Activated CD4-positive, alpha-beta T cell treated with anti-CD3 and anti-CD28 coated beads for 4 hours (primary cell): Measurements from ENCODE around the gene ZCCHC17.
"Not testable (repeated sequence)": the region's sequence is repeated elsewhere in the genome, so short reads cannot be mapped to it uniquely, and the experiment has no call there.

Experiments
- DNase-seq, 2 donors: peaks; one replicate each; pipeline ENCODE4 v3.0.0-alpha.2; 2020

ZCCHC17 gene

DNA sequence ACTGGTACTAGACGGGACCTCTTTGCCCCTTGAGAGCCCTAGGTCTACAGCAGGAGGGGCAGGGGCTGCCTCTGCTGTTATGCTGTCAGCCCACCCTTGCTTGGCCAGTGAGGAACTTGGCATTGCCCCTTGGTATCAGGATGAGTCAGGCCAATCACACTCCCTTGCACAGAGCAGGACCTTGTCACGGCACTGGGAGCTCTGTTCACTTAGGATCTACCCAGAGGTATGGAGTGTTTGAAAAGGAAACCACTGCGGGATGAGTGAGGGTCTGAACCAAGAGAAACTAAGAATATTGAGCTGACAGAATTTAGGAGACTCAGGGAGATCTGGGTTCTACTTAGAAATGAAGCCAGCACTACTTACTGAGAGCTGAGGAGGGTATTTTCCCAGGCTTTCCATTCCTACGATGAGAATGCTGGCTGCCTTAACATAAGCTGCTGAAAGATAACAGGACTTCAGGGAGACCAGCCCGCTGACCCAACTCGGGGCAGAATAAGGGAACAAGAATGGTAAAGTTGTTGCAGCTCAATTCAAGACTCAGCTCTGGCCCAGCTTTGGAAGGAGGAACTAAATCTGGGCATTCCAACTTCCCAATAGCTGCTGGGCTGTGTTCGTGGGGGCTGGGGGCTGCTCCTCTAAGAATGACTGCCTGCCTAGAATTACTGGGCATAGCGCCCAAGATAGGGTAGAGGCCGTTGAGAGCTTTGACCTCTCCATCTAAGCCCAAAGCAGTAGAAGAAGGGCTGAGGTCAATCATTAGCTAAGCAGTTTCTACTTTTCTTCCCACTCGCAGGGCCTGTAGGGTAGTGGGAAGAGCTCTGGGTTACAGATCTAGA is 74.5 kb downstream of the ZCCHC17 start:
- DNase-seq: no peak

DNA sequence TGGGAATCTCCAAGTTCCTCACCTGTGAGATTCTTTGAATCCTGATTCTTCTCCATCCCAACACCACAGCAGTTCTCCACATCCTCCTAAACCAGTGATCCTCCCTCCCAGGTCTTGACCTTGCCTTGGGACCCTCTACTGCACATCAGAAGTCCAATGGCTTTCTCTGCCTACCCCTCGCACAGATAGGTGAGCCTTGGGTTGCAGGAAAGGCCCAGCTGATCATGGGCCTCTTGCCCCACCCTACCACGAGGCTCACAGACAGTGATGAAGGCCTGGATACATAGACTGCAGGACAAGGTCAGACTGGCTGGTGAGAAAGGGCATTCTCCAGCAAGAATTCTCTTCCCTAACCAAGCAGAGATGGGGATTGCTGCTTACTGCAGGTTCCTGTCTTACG is 75.2 kb downstream of the ZCCHC17 start:
- DNase-seq: no peak

DNA sequence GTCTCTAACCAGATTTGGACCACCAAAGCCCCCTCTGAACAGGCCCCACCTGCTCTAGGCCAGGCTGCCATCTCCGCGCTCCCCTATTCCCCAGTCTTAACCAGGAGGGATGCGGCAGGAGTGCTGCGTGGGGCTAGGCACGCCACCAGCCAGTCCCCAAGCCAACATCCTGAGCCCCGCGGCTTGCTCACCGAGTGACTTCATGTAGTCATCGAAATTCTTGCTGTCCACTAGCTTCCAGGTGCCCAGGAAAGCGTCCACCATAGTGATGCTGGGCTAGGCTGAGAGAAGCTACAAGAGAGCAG is 75.9 kb downstream of the ZCCHC17 start:
- DNase-seq: no peak

DNA sequence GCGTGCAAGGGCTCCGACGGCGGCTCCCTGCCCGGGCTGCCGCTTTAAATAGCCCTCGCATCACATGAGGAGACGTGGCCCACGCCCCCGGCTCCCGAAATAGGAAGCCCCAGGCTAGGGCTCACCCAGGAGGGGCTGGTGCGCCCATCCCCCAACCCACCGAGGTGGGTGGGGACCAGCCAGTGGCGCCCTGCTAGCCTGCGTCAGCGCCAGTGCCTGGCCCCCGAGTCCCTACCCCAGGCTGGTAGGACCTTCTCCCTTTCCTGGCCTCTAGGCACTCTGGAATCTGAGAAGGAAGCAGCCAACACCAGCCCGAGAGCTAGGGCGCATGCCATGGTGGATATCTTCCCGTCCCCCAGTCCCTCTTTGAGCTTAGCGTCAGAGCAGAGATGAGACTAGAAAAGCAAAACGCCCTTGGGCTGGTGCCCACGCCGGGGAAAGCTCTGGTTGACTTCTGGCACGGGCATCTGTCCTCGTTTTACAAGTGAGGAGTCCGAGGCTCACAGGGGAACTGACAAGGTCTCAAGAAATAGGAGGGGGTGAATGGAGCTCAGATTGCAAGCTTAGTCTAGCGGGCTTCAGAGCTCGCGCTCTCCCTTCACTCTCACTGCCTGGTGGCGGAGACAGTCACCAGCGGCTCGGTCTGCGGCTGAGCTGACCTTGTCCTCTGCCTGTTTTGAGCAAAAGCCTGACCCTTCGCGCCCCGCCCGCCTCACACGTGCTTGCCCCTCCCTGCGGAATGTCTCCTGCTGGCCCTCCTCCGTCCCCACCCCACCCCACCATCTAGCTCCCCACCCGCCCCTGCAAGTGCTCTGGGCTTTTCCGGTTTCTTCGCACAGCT is 76.4 kb downstream of the ZCCHC17 start, which contains the start of gene FABP3:
TSS of gene FABP3 (minus strand) at position 21 of the 841 bp plus-strand sequence. CDS start 62 bp downstream, outside the sequence.
- DNase-seq: no peak

DNA sequence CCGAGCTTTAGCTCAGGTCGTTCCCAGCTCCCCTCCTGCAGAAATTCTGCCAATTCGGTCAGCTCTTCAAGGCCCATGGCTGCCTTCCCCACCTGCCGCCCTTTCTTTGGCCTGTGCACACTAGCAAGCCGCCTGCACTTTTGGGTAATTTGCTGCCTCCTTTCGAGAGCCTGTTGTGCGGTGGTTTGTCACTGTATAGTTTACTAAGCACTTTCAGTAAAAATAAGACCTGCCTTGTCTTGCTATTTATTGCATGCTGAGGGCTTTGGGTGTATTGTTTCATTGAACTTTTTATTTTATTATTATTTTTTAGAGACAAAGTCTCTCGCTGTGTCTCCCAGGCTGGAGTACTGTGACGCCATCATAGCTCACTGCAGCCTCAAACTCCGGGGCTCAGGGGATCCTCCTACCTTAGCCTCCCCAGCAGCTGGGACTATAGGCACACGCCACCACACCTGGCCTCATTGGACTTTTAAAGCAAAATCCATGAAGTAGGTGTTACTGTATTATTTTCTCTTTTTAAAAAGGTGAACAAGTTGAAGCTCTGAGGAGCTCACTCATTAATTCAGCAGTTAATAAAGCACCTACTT is 77.2 kb downstream of the ZCCHC17 start:
- DNase-seq: no peak

DNA sequence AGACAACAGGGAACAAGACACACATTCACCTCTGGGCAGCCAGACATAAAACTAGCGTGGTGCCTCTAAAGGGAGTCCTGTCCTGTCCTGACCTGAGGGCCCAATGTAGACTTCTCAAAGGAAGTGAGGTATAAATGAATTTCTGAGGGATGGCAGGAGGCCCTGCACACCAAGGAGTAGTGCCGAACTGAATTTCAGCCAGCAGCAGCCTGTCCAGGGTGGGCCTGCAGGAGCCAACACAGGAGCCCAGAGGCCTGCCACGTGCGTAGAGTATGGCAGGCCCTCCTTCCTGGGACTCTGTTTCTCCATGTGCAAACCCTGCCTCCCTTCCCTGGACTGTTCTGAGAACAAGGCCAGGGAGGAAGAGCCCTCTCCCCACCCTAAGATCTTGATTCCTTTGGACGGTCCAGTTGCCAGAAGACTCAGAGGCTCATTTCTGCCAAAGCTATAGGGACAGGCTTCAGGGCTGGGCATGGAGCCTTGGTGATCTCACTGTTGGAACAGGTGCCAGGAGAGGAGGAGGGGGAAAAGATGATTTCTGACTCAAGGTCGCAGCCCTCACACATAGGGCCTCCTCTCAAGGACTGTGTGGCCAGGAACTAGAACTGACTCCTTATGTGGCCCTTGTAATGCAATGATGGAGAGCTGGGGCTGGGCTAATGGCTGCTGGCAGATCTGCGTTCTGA is 77.8 kb downstream of the ZCCHC17 start:
- DNase-seq: no peak

DNA sequence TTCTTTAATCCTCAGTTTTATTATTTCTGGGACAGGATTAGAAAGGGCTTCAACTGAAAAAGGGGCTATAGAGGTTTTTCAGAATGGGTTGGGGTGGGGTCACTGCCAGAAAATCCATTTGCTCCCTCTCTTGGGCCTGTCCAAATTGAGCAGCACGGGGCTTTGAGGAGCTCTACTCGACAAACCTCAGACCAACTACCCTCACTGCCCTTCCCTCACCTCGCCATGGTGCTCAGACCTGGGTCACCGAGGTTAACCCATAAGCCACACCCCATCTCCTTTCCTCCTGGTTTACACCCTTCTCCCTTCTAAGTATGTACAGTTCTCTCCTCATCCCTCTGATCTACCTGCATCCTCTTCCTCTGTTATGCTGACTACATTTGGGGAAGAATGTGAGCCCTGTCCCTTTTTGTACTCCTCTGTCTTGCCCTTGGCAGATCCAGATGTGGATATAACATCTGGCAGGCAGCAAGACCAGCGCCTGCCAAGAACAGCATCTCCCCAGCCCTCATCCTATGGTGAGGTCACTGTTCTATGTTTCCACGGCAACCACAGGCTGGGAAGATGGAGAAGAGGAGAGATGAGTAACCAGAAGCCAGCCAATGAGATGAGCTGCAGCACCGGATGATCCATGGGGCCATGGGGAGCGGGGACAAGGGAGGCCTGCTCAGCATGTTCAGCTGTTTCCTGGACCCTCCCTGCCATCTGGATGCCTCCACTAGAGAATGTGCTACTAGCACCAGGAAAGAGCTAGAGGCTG is 79.7 kb downstream of the ZCCHC17 start:
- DNase-seq: no peak

DNA sequence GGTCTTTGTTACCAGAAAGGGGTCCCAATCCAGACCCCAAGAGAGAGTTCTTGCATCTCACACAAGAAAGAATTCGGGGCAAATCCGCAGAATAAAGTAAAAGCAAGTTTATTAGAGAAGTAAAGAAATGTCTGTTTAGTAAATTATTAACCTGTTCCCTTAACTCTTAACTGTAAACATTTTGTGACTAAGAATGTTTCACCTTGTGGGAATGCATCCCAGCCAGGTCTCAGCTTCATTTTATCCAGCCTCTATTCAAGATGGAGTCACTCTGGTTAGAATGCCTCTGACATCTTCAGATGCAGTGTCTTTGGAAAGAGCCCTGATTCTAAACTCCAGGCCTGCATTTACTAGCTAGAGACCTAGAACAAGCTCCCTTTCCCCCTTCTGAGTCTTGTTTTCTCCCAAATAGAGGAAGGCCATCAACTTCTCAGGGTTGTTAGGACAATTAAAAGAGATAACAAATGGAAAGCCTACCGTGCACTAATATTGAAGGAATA is 80.6 kb downstream of the ZCCHC17 start:
- DNase-seq: no peak

DNA sequence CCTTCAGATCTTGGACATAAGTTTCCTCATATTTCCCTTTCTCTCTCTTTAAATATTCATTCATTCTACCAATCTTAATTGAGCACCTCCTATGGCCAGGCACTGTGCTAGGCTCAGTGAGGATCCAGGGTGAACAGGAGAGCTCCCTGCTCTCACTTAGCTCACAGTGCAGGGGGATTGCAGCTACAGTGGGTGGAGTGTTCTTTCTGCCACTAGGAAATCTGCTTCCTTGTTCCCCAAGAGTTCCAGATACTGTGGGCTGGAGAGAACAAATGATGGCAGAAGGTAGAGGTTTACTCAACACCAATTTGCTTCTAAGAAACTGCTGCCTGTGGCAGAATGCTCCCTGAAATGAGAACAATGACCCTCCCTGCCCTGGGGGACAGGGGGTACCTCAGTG is 81.2 kb downstream of the ZCCHC17 start:
- DNase-seq: no peak

DNA sequence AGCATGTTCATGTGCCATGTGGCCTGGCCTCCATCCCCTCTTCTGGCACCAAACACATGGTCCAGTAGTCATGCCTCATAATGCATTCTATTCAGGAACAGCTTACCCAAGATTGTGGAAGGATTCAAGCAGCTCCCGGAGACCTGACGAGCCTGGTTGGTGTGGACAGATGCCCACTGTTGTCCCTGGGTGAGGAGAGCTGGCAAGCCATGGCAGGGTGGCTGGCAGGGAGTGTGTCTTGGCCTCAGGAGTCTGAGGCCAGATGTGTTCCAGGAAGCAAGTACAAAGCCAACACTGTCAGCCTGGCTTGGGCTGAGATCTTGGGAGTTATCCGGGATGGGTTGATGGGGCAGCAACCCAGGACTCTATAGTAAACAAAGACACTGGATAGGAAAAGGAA is 83.3 kb downstream of the ZCCHC17 start:
- no peak for DNase-seq

DNA sequence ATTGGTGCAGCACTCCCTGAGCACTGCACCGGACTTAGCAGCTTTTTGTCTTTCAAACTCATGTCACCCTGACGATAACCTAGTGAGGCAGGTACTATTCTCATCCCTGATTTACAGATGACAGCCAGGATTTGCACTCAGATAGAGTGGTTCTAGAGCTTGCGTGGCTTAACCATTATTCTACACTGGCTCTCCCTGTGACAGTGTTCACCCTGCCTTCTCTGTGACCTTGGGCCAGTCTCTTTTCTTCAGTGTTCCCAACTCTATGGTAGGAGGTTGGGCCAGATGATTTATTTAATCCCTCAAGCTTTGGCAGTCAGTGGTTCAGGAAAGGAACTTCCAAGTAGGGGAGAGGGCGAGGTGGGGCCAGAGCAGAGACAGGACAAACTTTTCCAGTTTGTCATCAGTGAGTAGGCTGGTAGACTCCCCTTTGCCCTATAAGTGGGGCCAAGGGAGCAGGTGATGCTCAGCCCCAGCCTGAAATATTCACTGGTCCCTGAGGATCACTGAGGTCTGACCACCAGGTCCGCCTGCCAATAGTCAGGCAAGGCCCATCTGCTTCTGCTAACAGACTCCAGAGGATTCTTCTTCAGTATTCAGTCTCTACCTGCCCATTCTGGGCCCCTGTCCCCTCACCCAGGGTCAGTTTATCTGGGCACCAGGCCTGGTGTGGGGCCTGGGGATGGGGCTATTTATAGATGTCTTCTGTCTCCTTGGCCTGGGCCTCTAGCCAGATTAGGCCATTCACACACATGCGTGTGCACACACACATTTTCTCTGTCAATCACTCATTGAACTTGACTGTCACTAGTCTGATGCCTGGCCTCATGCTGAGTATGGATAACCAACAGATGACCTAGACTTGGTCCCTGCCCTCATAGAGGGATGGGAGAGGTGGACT is 84.8 kb downstream of the ZCCHC17 start:
- no peak for DNase-seq

DNA sequence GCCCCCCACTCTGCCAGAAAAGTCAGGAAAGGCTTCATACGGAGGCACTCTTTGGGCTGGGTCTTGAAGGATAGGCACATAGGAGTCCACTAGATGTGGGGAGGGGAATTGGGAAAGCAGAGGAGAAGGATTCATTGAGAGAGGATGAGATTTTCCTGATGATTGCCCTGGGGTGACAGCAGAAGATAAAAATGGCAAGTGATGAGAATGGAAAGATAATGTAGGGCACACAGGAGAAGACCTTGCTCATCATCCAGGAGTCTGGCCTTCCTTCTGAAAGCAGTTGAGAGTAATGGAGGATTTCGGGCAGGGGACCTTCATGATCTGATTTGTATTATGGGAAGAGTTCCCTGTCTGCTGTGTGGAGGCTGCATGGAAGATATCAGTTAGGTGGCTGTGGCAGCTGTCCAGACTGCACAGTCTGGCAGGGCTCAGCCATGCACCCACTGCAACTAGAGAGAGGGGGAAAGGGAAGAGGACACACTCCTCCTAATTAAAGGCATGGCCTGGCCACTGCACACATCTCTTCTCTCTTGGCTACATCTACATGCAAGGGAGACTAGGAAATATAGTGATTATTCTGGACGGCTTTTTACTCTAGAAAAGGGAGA is 85.7 kb downstream of the ZCCHC17 start:
- DNase-seq: no peak

DNA sequence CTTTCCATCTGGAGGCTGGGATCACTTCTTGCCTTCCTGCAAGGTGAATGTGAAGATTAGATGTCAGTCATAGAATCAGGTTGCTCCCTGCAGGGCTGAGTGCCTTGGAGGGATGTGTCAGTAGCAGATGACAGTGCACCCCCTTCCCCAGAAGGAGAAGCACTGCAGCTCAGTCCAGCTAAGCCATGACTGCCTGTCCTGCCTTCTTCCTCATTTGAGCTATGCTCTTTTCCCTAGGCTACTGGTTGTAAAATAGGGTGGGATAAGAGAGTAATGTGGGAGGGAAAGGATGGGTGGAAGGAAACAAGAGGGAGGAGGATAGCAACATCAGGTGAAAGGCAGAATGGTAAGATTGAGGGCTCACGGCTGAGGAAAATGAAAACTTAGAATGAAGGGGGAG is 87.1 kb downstream of the ZCCHC17 start:
- no peak for DNase-seq

DNA sequence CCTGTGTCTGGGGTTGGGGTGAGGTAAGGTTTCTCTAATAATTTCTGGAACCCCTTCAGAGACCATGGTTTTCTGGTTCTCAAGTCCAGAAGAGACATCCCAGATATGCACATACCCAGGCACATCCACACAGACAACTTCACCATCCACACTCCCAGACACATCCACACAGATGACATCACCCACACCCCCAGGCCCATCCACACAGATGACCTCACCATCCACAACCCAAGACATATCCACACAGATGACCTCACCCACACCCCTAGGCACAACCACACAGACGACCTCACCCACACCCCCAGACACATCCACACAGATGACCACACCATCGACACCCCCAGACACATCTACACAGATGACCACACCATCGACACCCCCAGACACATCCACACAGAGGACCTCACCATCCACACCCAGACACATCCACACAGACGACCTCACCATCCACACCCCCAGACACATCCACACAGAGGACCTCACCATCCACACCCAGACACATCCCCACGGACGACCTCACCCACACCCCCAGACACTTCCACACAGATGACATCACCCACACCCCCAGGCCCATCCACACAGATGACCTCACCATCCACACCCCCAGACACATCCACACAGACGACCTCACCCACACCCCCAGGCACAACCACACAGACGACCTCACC is 89.9 kb downstream of the ZCCHC17 start:
- not testable (repeated sequence) for DNase-seq

DNA sequence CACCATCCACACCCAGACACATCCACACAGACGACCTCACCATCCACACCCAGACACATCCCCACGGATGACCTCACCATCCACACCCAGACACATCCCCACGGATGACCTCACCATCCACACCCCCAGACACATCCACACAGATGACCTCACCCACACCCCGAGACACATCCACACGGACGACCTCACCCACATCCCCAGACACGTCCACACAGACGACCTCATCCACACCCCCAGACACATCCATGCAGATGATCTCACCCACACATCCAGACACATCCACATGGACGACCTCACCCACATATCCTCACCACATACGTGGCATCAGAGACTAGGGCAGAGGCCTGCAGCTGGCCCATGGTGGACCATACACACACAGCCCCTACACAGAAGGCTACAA is 90.8 kb downstream of the ZCCHC17 start:
- no peak for DNase-seq

DNA sequence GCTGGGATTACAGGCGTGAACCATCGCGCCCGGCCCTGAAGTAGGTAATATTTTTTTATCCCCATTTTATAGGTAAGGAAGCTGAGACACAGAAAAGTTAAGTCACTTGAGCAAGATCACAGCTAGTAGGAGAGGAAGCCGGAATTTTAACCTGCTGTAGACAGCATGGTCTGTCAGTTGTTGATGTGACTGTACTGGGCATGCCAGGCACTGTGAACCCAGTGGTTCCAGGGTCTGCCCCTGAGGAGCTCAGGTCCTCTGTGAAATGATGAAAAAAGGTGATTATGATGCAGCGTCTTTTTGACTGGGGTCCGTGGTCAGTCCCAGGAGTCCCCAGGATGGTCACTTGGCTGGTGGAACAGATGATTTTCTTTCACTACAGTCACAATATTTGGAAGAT is 92.8 kb downstream of the ZCCHC17 start:
- no peak for DNase-seq

DNA sequence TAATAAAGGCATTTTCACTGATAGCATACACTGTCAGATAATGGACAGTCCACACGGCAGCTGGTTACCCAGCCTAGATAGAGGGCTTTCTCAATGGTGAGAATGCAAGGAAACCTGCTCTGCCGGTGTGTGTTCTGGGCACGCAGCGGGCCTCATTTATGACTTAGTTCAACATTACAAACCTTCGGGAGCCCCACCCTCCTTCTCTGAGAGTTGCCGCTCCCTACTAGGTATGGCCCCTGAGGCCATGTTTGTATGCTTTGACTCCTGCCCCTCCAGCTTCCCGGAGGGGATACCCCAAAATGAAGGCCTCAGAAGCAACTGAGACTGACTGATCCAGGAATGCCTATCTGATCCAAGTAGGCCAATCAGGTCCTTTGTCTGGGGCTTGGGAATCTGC is 93.2 kb downstream of the ZCCHC17 start:
- no peak for DNase-seq

DNA sequence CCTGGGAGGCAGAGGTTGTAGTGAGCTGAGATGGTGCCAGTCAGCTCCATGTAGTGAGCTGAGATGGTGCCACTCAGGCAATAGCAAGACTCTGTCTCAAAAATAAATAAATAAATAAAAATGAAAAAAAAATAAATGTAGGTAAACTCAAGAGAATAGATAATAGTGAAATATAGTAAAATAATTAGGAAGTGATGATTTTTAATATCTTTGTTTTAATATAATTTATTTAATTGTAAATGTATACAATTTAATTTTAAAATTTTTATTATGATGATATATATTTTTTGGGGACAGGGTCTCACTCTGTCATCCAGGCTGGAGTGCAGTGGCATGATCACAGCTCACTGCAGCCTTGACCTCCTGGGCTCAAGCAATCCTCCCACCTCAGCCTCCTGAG is 96.6 kb downstream of the ZCCHC17 start:
- DNase-seq: no peak

DNA sequence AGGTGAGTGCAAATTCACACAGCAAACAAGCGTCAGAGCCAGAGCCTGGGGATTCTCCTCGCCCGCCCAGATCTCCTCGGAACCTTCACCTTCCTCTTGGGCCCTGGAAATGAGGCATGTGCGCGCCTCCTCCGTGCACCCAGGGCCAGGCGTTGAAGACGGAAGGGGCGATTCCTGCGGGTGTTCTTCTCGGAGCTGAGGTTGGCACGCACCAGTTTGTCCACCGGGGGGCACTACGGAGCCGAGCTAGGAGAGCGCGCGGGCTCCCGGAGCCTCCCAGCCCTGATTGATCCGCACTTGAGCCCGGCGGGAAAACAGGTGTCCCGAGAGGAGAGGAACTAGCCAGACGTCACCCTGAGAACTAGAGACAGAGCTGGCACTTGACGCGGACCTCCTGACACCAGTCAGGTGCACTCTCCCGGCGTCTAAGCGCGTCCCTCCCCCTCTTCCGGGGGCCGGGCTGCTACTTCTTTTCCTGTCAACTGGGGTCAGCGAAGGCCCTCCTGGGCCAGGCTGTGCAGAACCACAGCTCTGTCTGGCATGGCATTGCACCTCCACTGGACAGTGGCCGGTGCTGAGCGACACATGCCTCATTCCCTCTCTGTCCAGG is 97.9 kb downstream of the ZCCHC17 start:
- DNase-seq: peak; percentile 60 to 77
